Endothelial cell of umbilical vein (primary cell): ENCODE results near the gene S100A4. TPM values are rescaled to one million over a fixed set of nuclear protein-coding genes. Genes with fewer than 3 reads are reported as not detected.

Experiments used
- BruUV-seq: library from RNA; stranded (reverse); fragments of 400-500 nt; replicated peaks from 2 replicates; lab custom pipeline; 2021; lab: Mats Ljungman, UMichigan
- CTCF ChIA-PET: fragments of 300-600, 350-600 bp; sonication (Branson Sonifier 250); formaldehyde crosslinking; loops from one replicate; lab custom pipeline; 2021; ENCODE audit warnings: antibody characterized with exemption, inconsistent platforms; lab: Charles Lee
- POLR2A ChIA-PET: fragments of 300-600, 350-600 bp; sonication (Branson Sonifier 250); formaldehyde crosslinking; loops from one replicate; lab custom pipeline; 2021; ENCODE audit warnings: antibody characterized with exemption, inconsistent platforms; lab: Charles Lee
- DNase-seq: peaks from one replicate; pipeline ENCODE4 v3.0.0-alpha.2; 2011; ENCODE audit warnings: low read depth, low spot score
- FAIRE-seq: peaks from 2 replicates; lab custom pipeline; 2011; peaks lifted over from hg19 to GRCh38; lab: Jason Lieb, UNC
- H2AFZ ChIP-seq: 2 replicates; pipeline ENCODE4 v1.6.0; 2012; ENCODE audit warnings: low read depth, low read length, control low read depth, inconsistent platforms
- H3K27ac ChIP-seq: 2 replicates; pipeline ENCODE4 v1.5.1; 2011; ENCODE audit warnings: low read depth, mild to moderate bottlenecking, control low read depth, low read length, moderate library complexity; ENCODE audit not compliant: insufficient read depth
- H3K27me3 ChIP-seq, 2 experiments: 2 replicates each; pipeline versions ENCODE4 v1.6.0 to v1.6.1; 2011; ENCODE audit warnings: low read length in 2 of 2, mixed read lengths in 1 of 2; ENCODE audit not compliant: control insufficient read depth in 2 of 2, insufficient read depth in 2 of 2
- H3K36me3 ChIP-seq, 2 experiments: 2 replicates in 1 of 2; 3 replicates in 1 of 2; pipeline ENCODE4 v1.5.1; 2011; ENCODE audit warnings: low read length in 2 of 2, mild to moderate bottlenecking in 1 of 2, moderate library complexity in 1 of 2; ENCODE audit not compliant: control insufficient read depth in 2 of 2, insufficient read depth in 2 of 2; ENCODE audit errors: extremely low read depth in 1 of 2
- H3K4me1 ChIP-seq: 3 replicates; pipeline ENCODE4 v1.5.1; 2011; ENCODE audit warnings: mild to moderate bottlenecking, low read length; ENCODE audit not compliant: control insufficient read depth, insufficient read depth; ENCODE audit errors: extremely low read depth
- H3K4me2 ChIP-seq: 2 replicates; pipeline ENCODE4 v1.6.1; 2011; ENCODE audit warnings: low read length, control low read depth, mixed read lengths; ENCODE audit not compliant: insufficient read depth
- H3K4me3 ChIP-seq, 3 experiments: fragments of 200-600 bp in 1 of 3; sonication (generic), shearing (Covaris generic) in 1 of 3; replicated peaks in 1 of 3; 2 replicates each; pipeline ENCODE4 v1.5.1; 2011 to 2016; ENCODE audit warnings: control low read depth in 3 of 3, low read length in 3 of 3, mild to moderate bottlenecking in 2 of 3, inconsistent platforms in 1 of 3, low read depth in 1 of 3, moderate library complexity in 1 of 3; ENCODE audit not compliant: insufficient read depth in 1 of 3
- H3K79me2 ChIP-seq: 2 replicates; pipeline ENCODE4 v1.6.0; 2012; ENCODE audit warnings: low read length, inconsistent platforms; ENCODE audit not compliant: control insufficient read depth, insufficient read depth
- H3K9ac ChIP-seq: replicated peaks from 2 replicates; pipeline ENCODE3; 2011; ENCODE audit warnings: low read length, control low read depth; ENCODE audit not compliant: insufficient read depth; ENCODE audit errors: extremely low read depth
- H3K9me1 ChIP-seq: replicated peaks from 3 replicates; pipeline ENCODE4 v1.6.0; 2011; ENCODE audit warnings: mild to moderate bottlenecking, low read length; ENCODE audit not compliant: control insufficient read depth, insufficient read depth; ENCODE audit errors: extremely low read depth
- H3K9me3 ChIP-seq: replicated peaks from 2 replicates; pipeline ENCODE4 v1.5.1; 2012; ENCODE audit warnings: low read length, inconsistent platforms; ENCODE audit not compliant: control insufficient read depth, insufficient read depth
- H4K20me1 ChIP-seq: replicated peaks from 2 replicates; pipeline ENCODE3; 2011; ENCODE audit warnings: mild to moderate bottlenecking, low read length; ENCODE audit not compliant: control insufficient read depth, insufficient read depth; ENCODE audit errors: extremely low read depth
- CTCF ChIP-seq, 2 donors: IDR thresholded peaks; 1 replicate in 1 of 2; 2 replicates in 1 of 2; pipeline ENCODE4 v1.5.1; 2011; ENCODE audit warnings: low read length in 2 of 2, mild to moderate bottlenecking in 2 of 2, moderate library complexity in 2 of 2, control low read depth in 1 of 2, inconsistent platforms in 1 of 2, low read depth in 1 of 2; ENCODE audit not compliant: insufficient read depth in 1 of 2; ENCODE audit errors: extremely low read depth in 1 of 2
- EZH2 ChIP-seq: IDR thresholded peaks from 2 replicates; pipeline ENCODE4 v1.6.1; 2012; ENCODE audit warnings: borderline replicate concordance, low read depth, mild to moderate bottlenecking, moderate library complexity, low read length, inconsistent platforms; ENCODE audit not compliant: severe bottlenecking
- FOS ChIP-seq: IDR thresholded peaks from 2 replicates; pipeline ENCODE4 v1.6.1; 2011; ENCODE audit warnings: mild to moderate bottlenecking, low read length, moderate library complexity, borderline replicate concordance; ENCODE audit not compliant: insufficient read depth
- GATA2 ChIP-seq: IDR thresholded peaks from 2 replicates; pipeline ENCODE4 v1.7.0; 2011; ENCODE audit warnings: low read depth, mild to moderate bottlenecking, moderate library complexity, mixed read lengths, low read length; ENCODE audit not compliant: insufficient read length, insufficient read depth
- JUN ChIP-seq: IDR thresholded peaks from 2 replicates; pipeline ENCODE4 v1.6.1; 2011; ENCODE audit warnings: borderline replicate concordance, low read depth; ENCODE audit not compliant: insufficient read length, insufficient read depth
- MAX ChIP-seq: IDR thresholded peaks from 2 replicates; pipeline ENCODE4 v1.6.1; 2011; ENCODE audit not compliant: insufficient read depth, insufficient read length
- MYC ChIP-seq: IDR thresholded peaks from one replicate; pipeline ENCODE4 v1.6.1; 2011; ENCODE audit warnings: mild to moderate bottlenecking, low read depth, low read length
- POLR2A ChIP-seq: IDR thresholded peaks from 2 replicates; pipeline ENCODE4 v1.6.1; 2012; ENCODE audit warnings: low read depth, mild to moderate bottlenecking, control low read depth, low read length
- POLR2AphosphoS5 ChIP-seq: IDR thresholded peaks from 2 replicates; pipeline ENCODE4 v1.6.1; 2012; ENCODE audit warnings: low read depth, mild to moderate bottlenecking, control low read depth, low read length, moderate library complexity; ENCODE audit not compliant: insufficient read depth
- dilution Hi-C: fragments of 300-500 bp; cut with MboI; formaldehyde crosslinking; loops from one replicate; pipeline ENCODE4 v1.15.0; 2019; ENCODE audit warnings: low sequenced_read_pairs; ENCODE audit not compliant: extremely low pct_ligation_motif_present
- intact Hi-C: fragments of 100-400 bp; cut with micrococcal nuclease; formaldehyde crosslinking; loops from one replicate; pipeline ENCODE4 v1.10.0; 2022
- polyA plus RNA-seq, 4 experiments: library from polyadenylated mRNA; depleted of rRNA in 3 of 4; stranded (reverse) in 3 of 4; unstranded in 1 of 4; fragments of >200 nt; gene quantifications; 2 replicates each; pipeline versions ENCODE4 v1.2.1 to v1.2.3, GENCODE V29; 2011 to 2012; ENCODE audit warnings: missing spikeins in 1 of 4
- total RNA-seq: library from RNA; stranded (reverse); gene quantifications from 2 replicates; pipeline ENCODE4 v1.2.3, GENCODE V29; 2021

Gene S100A4
- total and polyA plus RNA-seq, 2 donors (not counting 3 experiments of a cell fraction or from before 2014, with no cell fraction given): 1.1 TPM; not detected in 1

- DNase-seq (no peak), FAIRE-seq (no peak)
- no peak for TF ChIP-seq CTCF (IDR thresholded peaks at IDR 0.05; ENCODE audit: extremely low read depth in 1 of 2, insufficient read depth in 1 of 2, low read depth in 1 of 2, low read length in 2 of 2)
- TF ChIP-seq GATA2: no peak
- TF ChIP-seq EZH2: no peak
- TF ChIP-seq POLR2A: no peak
- no peak for TF ChIP-seq MYC
- no peak for TF ChIP-seq JUN
- no peak for TF ChIP-seq MAX
- no peak for TF ChIP-seq POLR2AphosphoS5
- TF ChIP-seq FOS: no peak
- Histone ChIP-seq H3K36me3 (no peaks in the 10 kb centered on the region), H2AFZ (no peak overlapping the region), H3K9ac (no peak overlapping the region), H3K4me3 (no peak overlapping the region), H3K27ac (no peak overlapping the region), H3K9me3 (no peaks in the 10 kb centered on the region), H3K27me3 (no peaks in the 10 kb centered on the region), H3K9me1 (no peaks in the 10 kb centered on the region), H3K4me2 (no peak overlapping the region), H3K4me1 (peaks cover 8% of the 10 kb centered on the region), H3K79me2 (no peaks in the 10 kb centered on the region), H4K20me1 (no peaks in the 10 kb centered on the region)
- ChIA-PET POLR2A (no interaction called here), CTCF (interaction anchor here (1.5 to 4.5 kb wide), 3 partner anchors 10 to 50 kb away, joined by 5 to 25 read pairs (median 13); no protein-coding TSS in a partner anchor)
- no TSS peak for BruUV-seq
- intact Hi-C loops: no loop called here
- dilution Hi-C loops: no loop called here
Observed at GRCh38 chr1:153560771-153561465, 15.3 kb upstream of the S100A4 start.
